GM12865 (cell line): ENCODE results near the gene PITRM1.

Experiments used
- DNase-seq: peaks from one replicate; pipeline ENCODE4 v3.0.0; 2010; ENCODE audit warnings: low read depth
- H3K4me3 ChIP-seq: 2 replicates; pipeline ENCODE4 v1.5.1; 2011; ENCODE audit warnings: mild to moderate bottlenecking, low read depth, low read length, control low read depth
- CTCF ChIP-seq: IDR thresholded peaks from 2 replicates; pipeline ENCODE4 v1.5.1; 2011; ENCODE audit warnings: low read length, control low read depth, low read depth, inconsistent platforms; ENCODE audit not compliant: insufficient read depth; ENCODE audit errors: missing control alignments

The PITRM1 gene

DNA sequence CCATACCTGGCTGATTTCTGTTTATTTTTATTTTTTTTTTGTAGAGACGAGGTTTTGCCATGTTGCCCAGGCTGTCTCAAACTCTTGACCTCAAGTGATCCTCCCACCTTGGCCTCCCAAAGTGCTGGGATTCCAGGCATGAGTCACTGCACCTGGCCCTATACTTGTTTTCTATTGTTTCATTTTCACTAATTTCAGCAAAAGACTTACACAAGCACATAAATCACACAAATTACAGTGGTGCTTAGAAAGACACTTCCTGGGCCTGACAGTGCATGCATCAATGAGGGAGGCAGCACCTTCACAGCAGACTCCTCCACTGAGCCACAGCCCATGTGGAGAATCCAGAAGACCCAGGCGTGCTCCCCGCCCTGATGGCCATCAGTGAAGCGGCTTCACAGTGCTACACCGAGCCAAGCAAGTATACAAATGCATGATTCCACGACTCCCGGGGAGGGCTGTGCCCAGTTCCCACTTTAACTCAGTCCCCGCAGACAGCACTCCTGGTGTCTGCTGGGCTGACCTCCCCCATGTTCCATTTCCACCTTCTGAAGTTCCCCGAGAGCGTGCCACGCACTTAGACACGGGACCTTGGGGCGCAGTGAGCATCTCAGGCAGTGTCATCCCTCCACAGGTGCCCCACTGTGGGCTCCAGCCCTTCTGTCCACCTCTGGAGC lies 20.6 kb downstream of the PITRM1 start:
- no peak for TF ChIP-seq CTCF
- DNase-seq, result no peak
- no peak overlapping the region for H3K4me3 ChIP-seq

DNA sequence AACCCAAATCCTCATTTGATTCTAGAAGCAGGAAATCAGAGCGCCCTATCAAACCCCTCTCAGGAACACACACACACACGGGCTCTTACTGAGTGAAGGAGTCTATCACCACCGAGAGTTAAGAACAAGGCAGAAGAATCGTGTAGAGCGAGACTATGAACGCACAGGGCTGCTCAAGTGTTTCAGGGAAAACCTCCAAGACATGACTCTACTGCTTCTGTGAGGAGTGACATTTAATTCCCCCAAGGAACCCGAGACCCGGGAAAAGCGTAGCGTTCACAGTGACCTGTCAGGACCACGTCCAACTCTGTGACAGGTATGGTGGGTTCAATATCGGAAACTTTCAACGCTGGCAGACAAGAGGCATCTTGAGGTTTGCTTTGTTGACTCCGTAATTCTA lies 21.6 kb downstream of the PITRM1 start:
- no peak overlapping the region for H3K4me3 ChIP-seq
- TF ChIP-seq CTCF, result no peak
- DNase-seq, result no peak

DNA sequence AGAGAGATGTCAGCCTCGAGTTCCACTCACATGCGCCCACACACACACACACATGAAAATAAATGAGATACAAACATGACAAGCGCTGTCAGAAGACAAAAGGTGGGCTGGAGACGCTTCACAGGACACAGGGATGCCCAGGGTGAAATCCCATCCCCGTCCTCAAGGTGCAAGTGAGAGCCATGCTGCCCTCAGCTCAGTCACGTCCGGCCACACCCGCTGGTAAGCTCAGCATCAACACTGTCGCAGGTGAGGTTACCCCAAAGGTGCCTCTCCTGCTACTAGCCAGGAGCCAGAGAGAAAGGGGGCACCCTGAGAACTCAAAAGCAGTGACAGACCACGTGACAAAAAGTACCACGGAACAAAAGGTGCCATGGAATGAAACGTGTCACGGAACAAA lies 22.2 kb downstream of the PITRM1 start:
- TF ChIP-seq CTCF, result no peak
- no peak for DNase-seq
- H3K4me3 ChIP-seq, result no peak overlapping the region

GRCh38 chr10:3149918-3150317 lies 22.7 kb downstream of the PITRM1 start:
- no peak for DNase-seq
- no peak for TF ChIP-seq CTCF
- no peak overlapping the region for H3K4me3 ChIP-seq

DNA sequence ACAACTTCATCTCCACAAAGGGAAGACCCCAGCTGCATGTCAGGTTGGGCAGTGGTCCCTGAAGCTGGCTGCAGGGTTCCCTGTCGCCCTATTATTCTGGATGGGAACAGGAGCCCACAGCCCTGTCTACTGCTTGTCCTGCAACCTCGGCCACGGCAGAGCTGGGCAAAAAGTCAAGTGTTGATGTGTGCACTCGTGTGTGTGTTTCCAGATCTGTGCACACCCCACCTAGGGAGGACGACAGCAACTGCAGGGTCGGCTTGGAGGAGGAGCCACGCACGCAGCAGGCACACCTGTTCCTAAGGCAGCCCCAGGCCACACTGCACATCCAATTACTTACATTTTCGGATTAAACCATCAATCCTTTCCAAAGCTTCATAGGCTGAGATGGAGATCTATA lies 23.6 kb downstream of the PITRM1 start:
- H3K4me3 ChIP-seq, result no peak overlapping the region
- TF ChIP-seq CTCF, result no peak
- DNase-seq, result no peak

GRCh38 chr10:3148041-3148440 lies 24.5 kb downstream of the PITRM1 start:
- no peak for TF ChIP-seq CTCF
- H3K4me3 ChIP-seq, result no peak overlapping the region
- no peak for DNase-seq
